Loucy (cell line): ENCODE data around the gene REEP6.

Experiments used
- H2AFZ ChIP-seq: fragments of 200-600 bp; sonication (generic); 2 replicates; pipeline ENCODE4 v1.6.0; 2016; ENCODE audit warnings: antibody characterized with exemption, mild to moderate bottlenecking, low read length, moderate library complexity
- H3F3A ChIP-seq: fragments of 200-600 bp; 2 replicates; pipeline ENCODE4 v1.6.0; 2016; ENCODE audit warnings: antibody characterized with exemption, low read depth, mild to moderate bottlenecking
- H3K27me3 ChIP-seq: fragments of 200-600 bp; sonication (generic); 2 replicates; pipeline ENCODE4 v1.6.1; 2014; ENCODE audit warnings: low read length, mild to moderate bottlenecking; ENCODE audit not compliant: insufficient read depth, poor library complexity, severe bottlenecking
- H3K36me3 ChIP-seq: fragments of 200-600 bp; sonication (generic); 2 replicates; pipeline ENCODE4 v1.6.1; 2016; ENCODE audit warnings: low read length; ENCODE audit not compliant: insufficient read depth
- H3K4me1 ChIP-seq: fragments of 200-600 bp; sonication (generic); 2 replicates; pipeline ENCODE4 v1.5.1; 2014; ENCODE audit warnings: low read length, mild to moderate bottlenecking; ENCODE audit not compliant: insufficient read depth, poor library complexity, severe bottlenecking
- H3K4me2 ChIP-seq: fragments of 200-600 bp; sonication (generic); 2 replicates; pipeline ENCODE4 v1.6.0; 2014; ENCODE audit warnings: antibody characterized with exemption, low read length, low read depth, mild to moderate bottlenecking; ENCODE audit not compliant: poor library complexity, severe bottlenecking
- H3K4me3 ChIP-seq: fragments of 200-600 bp; sonication (generic); 2 replicates; pipeline ENCODE4 v1.5.1; 2014; ENCODE audit warnings: low read length, mild to moderate bottlenecking, mixed read lengths; ENCODE audit not compliant: poor library complexity, severe bottlenecking
- H3K79me2 ChIP-seq: fragments of 200-600 bp; sonication (generic); 2 replicates; pipeline ENCODE4 v1.6.1; 2014; ENCODE audit warnings: low read length; ENCODE audit not compliant: insufficient read depth
- H3K9ac ChIP-seq: fragments of 200-600 bp; sonication (generic); 2 replicates; pipeline ENCODE4 v1.6.0; 2014; ENCODE audit warnings: mild to moderate bottlenecking, low read depth, low read length, moderate library complexity; ENCODE audit not compliant: poor library complexity, severe bottlenecking
- H3K9me2 ChIP-seq: fragments of 200-600 bp; sonication (generic); replicated peaks from 2 replicates; pipeline ENCODE4 v1.6.1; 2016; ENCODE audit warnings: low read depth, low read length, mixed read lengths
- H3K9me3 ChIP-seq: fragments of 200-600 bp; sonication (generic); 2 replicates; pipeline ENCODE4 v1.6.1; 2014; ENCODE audit warnings: mild to moderate bottlenecking, antibody characterized with exemption, low read length, low read depth; ENCODE audit not compliant: insufficient read depth
- H4K20me1 ChIP-seq: fragments of 200-600 bp; sonication (generic); 2 replicates; pipeline ENCODE4 v1.6.0; 2014; ENCODE audit warnings: antibody characterized with exemption, low read length, mild to moderate bottlenecking; ENCODE audit not compliant: insufficient read depth, poor library complexity, severe bottlenecking
- EZH2phosphoT487 ChIP-seq: fragments of 200-600 bp; IDR thresholded peaks from 2 replicates; pipeline ENCODE4 v1.6.1; 2018; ENCODE audit warnings: antibody characterized with exemption, mild to moderate bottlenecking, moderate library complexity, borderline replicate concordance
- TF ChIP-seq, protein P1 (sequence below): fragments of 200-600 bp; sonication (generic); conservative IDR thresholded peaks from 2 replicates; pipeline ENCODE4 v1.5.1; 2014; ENCODE audit warnings: mild to moderate bottlenecking, antibody characterized with exemption, low read length

Gene REEP6

GRCh38 chr19:1487576-1488281 is 3.3 kb upstream of the REEP6 start:
- Histone ChIP-seq H3K4me3 (no peak overlapping the region), H3K27me3 (no peaks in the 10 kb centered on the region), H3K79me2 (no peaks in the 10 kb centered on the region), H3F3A (no peaks in the 10 kb centered on the region), H3K36me3 (no peaks in the 10 kb centered on the region), H4K20me1 (no peaks in the 10 kb centered on the region), H2AFZ (no peak overlapping the region), H3K9me3 (no peaks in the 10 kb centered on the region), H3K9ac (no peak overlapping the region), H3K9me2 (no peaks in the 10 kb centered on the region), H3K4me2 (no peak overlapping the region), H3K4me1 (peaks cover 3% of the 10 kb centered on the region)
- TF ChIP-seq, protein P1, sequence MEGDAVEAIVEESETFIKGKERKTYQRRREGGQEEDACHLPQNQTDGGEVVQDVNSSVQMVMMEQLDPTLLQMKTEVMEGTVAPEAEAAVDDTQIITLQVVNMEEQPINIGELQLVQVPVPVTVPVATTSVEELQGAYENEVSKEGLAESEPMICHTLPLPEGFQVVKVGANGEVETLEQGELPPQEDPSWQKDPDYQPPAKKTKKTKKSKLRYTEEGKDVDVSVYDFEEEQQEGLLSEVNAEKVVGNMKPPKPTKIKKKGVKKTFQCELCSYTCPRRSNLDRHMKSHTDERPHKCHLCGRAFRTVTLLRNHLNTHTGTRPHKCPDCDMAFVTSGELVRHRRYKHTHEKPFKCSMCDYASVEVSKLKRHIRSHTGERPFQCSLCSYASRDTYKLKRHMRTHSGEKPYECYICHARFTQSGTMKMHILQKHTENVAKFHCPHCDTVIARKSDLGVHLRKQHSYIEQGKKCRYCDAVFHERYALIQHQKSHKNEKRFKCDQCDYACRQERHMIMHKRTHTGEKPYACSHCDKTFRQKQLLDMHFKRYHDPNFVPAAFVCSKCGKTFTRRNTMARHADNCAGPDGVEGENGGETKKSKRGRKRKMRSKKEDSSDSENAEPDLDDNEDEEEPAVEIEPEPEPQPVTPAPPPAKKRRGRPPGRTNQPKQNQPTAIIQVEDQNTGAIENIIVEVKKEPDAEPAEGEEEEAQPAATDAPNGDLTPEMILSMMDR = no peak
- TF ChIP-seq EZH2phosphoT487 = no peak

DNA sequence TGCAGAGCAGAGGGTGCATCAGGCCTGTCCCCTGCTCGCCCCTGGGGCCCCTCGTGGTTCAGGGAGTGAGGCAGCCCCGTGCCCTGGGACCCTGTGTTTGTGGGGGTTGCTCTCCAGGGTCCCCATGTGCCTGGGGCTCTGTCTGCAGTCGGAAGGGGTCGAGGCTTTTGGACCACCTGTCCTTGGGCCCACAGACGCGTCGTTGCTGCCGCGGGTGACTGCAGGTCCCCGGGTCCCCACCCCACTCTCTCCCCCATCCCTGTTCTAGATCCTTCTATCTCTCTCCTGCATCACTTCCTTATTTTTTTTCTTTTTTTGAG is 2.7 kb upstream of the REEP6 start:
- H3K27me3 ChIP-seq = no peaks in the 10 kb centered on the region
- H3K4me2 ChIP-seq = no peak overlapping the region

DNA sequence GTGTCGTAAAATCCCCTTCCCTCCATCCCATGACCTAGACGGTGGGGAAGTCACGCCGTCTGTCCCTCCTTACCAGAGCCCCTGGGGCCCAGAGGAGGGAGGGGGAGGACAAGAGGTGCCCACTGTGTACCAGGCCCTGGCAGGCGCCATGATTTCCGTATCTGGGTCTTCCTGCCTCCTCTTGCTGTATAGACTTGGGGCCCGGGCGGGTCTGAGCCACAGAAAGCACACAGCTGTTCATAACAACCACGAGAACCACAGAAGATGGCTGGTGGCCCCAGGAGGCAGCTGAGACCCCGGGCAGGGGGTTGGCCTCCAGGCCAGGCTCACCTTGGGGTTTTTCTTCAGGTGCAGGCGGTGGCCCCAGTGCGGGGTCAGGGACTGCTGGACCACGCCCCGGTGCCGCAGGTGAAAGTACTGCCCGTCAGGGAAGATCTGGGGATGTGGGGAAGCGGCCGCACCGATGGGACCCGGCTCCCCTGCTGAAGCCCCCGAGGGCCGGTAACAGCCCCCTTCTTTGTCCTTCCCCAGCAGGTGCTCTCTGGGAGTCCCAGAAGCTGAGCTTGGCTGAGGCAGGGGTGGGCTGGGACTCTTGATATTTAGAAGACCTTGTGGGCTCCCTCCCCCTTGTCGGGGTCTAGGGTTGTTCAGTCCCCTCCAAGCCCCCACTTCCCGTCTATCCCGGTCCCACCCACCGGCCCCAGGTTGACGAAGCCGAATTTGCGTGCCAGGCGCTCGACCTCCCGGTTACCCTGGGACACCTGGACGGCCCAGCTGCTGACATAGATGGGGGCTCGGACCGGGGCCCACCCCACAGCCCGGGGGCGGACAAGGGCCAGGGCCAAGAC is 1.3 kb upstream of the REEP6 start:
- Histone ChIP-seq H3K4me1 (peaks cover 3% of the 10 kb centered on the region), H2AFZ (peak overlapping the region; percentile 95), H3K9ac (peak overlapping the region; percentile 87), H3K36me3 (no peaks in the 10 kb centered on the region), H3K79me2 (no peaks in the 10 kb centered on the region), H3F3A (no peaks in the 10 kb centered on the region), H3K4me2 (peak overlapping the region; percentile 94), H3K27me3 (no peaks in the 10 kb centered on the region), H4K20me1 (no peaks in the 10 kb centered on the region), H3K4me3 (peak overlapping the region; percentile 82), H3K9me2 (no peaks in the 10 kb centered on the region), H3K9me3 (no peaks in the 10 kb centered on the region)
- TF ChIP-seq, protein P1 = no peak
- TF ChIP-seq EZH2phosphoT487 = no peak

More for the DNA sequence above, 2.7 kb upstream of the REEP6 start:
- H3K36me3 ChIP-seq = no peaks in the 10 kb centered on the region
- H4K20me1 ChIP-seq = no peaks in the 10 kb centered on the region
- H3K9me2 ChIP-seq = no peaks in the 10 kb centered on the region
- H3F3A ChIP-seq = no peaks in the 10 kb centered on the region
- H3K4me1 ChIP-seq = peaks cover 3% of the 10 kb centered on the region
- TF ChIP-seq, protein P1 = no peak
- TF ChIP-seq EZH2phosphoT487 = no peak
- H3K4me3 ChIP-seq = no peak overlapping the region
- H3K79me2 ChIP-seq = no peaks in the 10 kb centered on the region
- no peaks in the 10 kb centered on the region for H3K9me3 ChIP-seq
- no peak overlapping the region for H3K9ac ChIP-seq
- no peak overlapping the region for H2AFZ ChIP-seq
